ENCODE measurements around the gene STK4.
A peak's percentile ranks its signal among the peaks of the same experiment; 100 is the strongest.

The STK4 gene

DNA sequence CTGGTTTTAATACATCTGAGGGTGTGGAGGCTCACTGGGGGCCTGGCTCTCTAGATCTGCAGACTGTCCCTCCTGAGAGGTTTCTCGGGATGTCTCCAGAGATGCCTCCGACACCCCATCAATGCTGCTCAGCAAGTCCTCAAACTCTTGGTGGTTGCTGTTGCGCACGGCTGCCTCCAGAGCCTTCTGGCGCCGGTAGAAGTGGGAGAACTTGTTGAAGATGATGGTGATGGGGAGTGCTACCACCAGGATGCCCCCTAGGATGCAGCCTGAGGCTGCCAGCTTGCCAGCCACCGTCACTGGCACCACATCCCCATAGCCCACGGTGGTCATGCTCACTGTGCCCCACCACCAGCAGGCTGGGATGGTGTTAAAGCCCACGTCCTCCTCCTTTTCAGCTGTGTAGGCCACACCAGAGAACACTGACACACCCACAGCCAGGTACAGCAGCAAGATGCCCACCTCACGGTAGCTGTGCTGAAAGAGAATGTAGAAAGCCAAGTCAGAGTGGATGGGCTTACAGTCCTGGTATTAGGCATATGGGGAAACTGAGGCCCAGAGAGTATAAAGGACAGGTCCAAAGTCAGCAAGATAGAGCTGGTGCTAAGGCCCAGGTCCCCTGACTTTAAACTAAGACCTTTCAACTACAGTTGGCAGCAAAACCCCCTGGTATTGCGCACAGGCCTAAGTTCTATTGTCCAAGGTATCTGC is 128.7 kb downstream of the STK4 start:
- no peak for DNase-seq (ENCODE audit: low read depth, low spot score)
- WGBS (ENCODE audit: insufficient coverage, insufficient read length) = no CpG with 5 or more reads among the region's 11 CpGs
- no peaks in the 10 kb centered on the region for H3K27me3 ChIP-seq (ENCODE audit: control insufficient read depth, insufficient read depth, low read length)
- H3K27ac ChIP-seq (ENCODE audit: low read length) = no peak overlapping the region
- H3K4me1 ChIP-seq (ENCODE audit: control insufficient read depth, insufficient read depth, low read length) = peaks cover 2% of the 10 kb centered on the region
- no peaks in the 10 kb centered on the region for H3K36me3 ChIP-seq (ENCODE audit: control insufficient read depth, insufficient read depth, low read length)
- no peak overlapping the region for H3K4me3 ChIP-seq (ENCODE audit: low read length)
- H3K9me3 ChIP-seq (ENCODE audit: control insufficient read depth, insufficient read depth, low read length) = no peaks in the 10 kb centered on the region

DNA sequence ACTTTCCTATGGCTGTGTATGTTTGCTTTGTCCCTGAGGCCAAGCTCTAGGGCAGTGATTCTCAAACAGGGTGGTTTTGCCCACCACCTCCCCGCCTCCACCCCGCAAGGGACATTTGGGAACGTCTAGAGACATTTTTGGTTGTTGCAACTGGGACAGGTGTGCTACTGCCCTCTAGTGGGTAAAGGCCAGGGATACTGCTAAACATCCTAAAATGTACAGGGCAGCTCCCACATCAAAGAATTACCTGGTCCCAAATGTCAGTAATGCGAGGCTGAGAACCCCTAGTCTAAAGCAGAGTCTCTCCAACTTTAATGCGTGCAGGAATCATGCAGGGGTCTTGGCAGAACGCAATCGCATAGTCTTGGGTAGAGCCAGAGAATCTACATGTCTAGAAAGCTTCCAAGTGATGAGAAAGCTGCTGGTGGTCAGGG is 129.5 kb downstream of the STK4 start:
- Histone ChIP-seq H3K4me1 (ENCODE audit: control insufficient read depth, insufficient read depth, low read length) (peaks cover 2% of the 10 kb centered on the region), H3K9me3 (ENCODE audit: control insufficient read depth, insufficient read depth, low read length) (no peaks in the 10 kb centered on the region), H3K27me3 (ENCODE audit: control insufficient read depth, insufficient read depth, low read length) (no peaks in the 10 kb centered on the region), H3K4me3 (ENCODE audit: low read length) (no peak overlapping the region), H3K27ac (ENCODE audit: low read length) (no peak overlapping the region), H3K36me3 (ENCODE audit: control insufficient read depth, insufficient read depth, low read length) (no peaks in the 10 kb centered on the region)
- DNase-seq (ENCODE audit: low read depth, low spot score) = peak; percentile 76
- WGBS (ENCODE audit: insufficient coverage, insufficient read length) = no CpG with 5 or more reads among the region's 7 CpGs

DNA sequence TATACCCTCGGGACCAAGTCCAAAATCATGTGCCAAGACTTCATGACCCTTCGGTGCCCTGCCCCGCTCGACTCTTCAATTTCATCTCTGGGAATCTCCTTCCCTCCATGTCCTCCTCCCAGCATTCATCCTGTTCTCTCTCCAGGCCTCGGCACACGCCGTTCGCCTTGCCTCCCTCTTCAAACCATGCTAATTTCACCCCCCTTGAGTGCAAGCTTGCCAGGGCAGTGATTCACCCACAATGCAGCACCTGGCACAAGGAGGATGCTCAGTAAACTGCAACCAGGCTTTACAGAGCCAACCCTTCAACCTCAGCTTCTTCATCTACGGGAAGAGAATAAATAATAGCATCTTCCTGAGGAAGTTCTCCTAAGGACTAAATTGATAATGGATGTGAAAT is 130.5 kb downstream of the STK4 start:
- Histone ChIP-seq H3K27ac (ENCODE audit: low read length) (no peak overlapping the region), H3K9me3 (ENCODE audit: control insufficient read depth, insufficient read depth, low read length) (no peaks in the 10 kb centered on the region), H3K4me3 (ENCODE audit: low read length) (no peak overlapping the region), H3K4me1 (ENCODE audit: control insufficient read depth, insufficient read depth, low read length) (peaks cover 6% of the 10 kb centered on the region), H3K27me3 (ENCODE audit: control insufficient read depth, insufficient read depth, low read length) (no peaks in the 10 kb centered on the region), H3K36me3 (ENCODE audit: control insufficient read depth, insufficient read depth, low read length) (no peaks in the 10 kb centered on the region)
- WGBS (ENCODE audit: insufficient coverage, insufficient read length) = no CpG with 5 or more reads among the region's 9 CpGs
- no peak for DNase-seq (ENCODE audit: low read depth, low spot score)

- no peak for DNase-seq (ENCODE audit: low read depth, low spot score)
- Histone ChIP-seq H3K27ac (ENCODE audit: low read length) (no peak overlapping the region), H3K4me1 (ENCODE audit: control insufficient read depth, insufficient read depth, low read length) (peaks cover 6% of the 10 kb centered on the region), H3K27me3 (ENCODE audit: control insufficient read depth, insufficient read depth, low read length) (no peaks in the 10 kb centered on the region), H3K4me3 (ENCODE audit: low read length) (no peak overlapping the region), H3K36me3 (ENCODE audit: control insufficient read depth, insufficient read depth, low read length) (no peaks in the 10 kb centered on the region), H3K9me3 (ENCODE audit: control insufficient read depth, insufficient read depth, low read length) (no peaks in the 10 kb centered on the region)
- WGBS (ENCODE audit: insufficient coverage, insufficient read length) = no CpG with 5 or more reads among the region's 56 CpGs
These were observed 131.3 kb downstream of the STK4 start for GRCh38 chr20:45097485-45098102.

DNA sequence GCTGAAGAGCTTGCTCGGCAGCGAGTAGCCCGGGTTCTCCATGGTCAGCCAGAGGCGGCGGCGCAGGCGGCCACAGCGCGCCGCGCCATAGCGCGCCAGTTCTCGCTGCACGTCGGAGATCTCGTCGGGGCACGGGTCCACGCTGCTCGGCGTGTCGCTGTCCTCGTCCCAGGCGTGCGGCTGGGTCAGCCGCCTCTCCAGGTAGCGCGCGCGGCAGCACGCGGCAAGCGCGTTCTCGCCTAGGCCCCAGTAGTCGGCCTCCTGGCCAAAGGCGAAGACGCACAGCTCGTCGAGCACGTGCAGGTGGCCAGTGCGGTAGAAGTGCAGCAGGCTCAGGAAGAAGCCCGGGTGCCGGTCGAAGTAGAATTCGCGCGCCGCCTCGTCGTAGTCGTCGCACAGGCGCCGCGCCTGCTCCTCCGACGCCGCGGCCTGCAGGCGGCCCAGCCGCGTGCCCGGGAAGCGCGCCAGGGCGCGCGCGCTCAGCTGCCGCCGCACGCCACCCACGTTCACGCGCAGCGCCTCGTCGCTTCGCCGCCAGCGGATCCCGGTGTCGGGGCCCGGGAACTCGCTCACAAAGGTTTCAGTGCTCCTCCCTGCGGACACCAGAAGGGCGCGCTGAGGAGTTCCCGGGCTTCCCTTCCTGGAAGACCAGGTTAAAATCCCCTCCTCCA is 131.9 kb downstream of the STK4 start:
- H3K27ac ChIP-seq (ENCODE audit: low read length) = no peak overlapping the region
- H3K27me3 ChIP-seq (ENCODE audit: control insufficient read depth, insufficient read depth, low read length) = no peaks in the 10 kb centered on the region
- peaks cover 6% of the 10 kb centered on the region for H3K4me1 ChIP-seq (ENCODE audit: control insufficient read depth, insufficient read depth, low read length)
- WGBS (ENCODE audit: insufficient coverage, insufficient read length) = no CpG with 5 or more reads among the region's 91 CpGs
- no peak overlapping the region for H3K4me3 ChIP-seq (ENCODE audit: low read length)
- DNase-seq (ENCODE audit: low read depth, low spot score) = peak; percentile 57
- no peaks in the 10 kb centered on the region for H3K36me3 ChIP-seq (ENCODE audit: control insufficient read depth, insufficient read depth, low read length)
- H3K9me3 ChIP-seq (ENCODE audit: control insufficient read depth, insufficient read depth, low read length) = no peaks in the 10 kb centered on the region

GRCh38 chr20:45100563-45101245 is 134.4 kb downstream of the STK4 start, which contains the start of gene KCNS1:
Gene KCNS1 (minus strand): TSS chr20:45101127. CDS start chr20:45099236, 1,891 bp downstream.
- WGBS (ENCODE audit: insufficient coverage, insufficient read length) = no CpG with 5 or more reads among the region's 38 CpGs
- H3K4me3 ChIP-seq (ENCODE audit: low read length) = peak within 1 kb of the TSS; percentile 25; the same call in 1 of the 2 replicates

DNA sequence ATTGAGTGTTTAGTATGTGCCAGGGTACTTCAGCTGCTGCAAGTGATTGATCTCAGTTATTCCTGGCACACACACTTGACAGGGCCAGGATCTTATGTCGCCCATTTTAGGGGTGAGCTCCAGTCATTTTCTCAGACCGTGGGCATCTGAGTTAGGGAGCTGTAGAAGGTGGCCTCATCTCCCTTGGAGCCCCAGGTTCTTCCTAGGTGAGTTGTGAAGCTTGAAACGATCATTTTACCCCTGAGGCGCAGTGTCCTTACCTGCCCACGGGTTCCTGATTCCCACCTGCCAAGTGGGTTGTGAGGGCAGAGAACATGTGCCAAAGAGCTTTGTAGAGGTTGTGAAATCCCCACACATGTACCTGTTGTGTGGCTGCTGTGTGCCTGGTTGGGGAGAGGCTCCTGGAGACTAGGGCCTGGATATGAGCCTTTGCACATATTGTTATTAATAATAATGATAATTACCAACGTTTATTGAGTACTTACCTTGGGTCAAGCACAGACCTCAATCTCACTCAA is 135.1 kb downstream of the STK4 start:
- H3K4me1 ChIP-seq (ENCODE audit: control insufficient read depth, insufficient read depth, low read length) = peaks cover 6% of the 10 kb centered on the region
- H3K27me3 ChIP-seq (ENCODE audit: control insufficient read depth, insufficient read depth, low read length) = no peaks in the 10 kb centered on the region
- no CpG with 5 or more reads among the region's 6 CpGs for WGBS (ENCODE audit: insufficient coverage, insufficient read length)
- no peaks in the 10 kb centered on the region for H3K9me3 ChIP-seq (ENCODE audit: control insufficient read depth, insufficient read depth, low read length)
- no peaks in the 10 kb centered on the region for H3K36me3 ChIP-seq (ENCODE audit: control insufficient read depth, insufficient read depth, low read length)
- H3K27ac ChIP-seq (ENCODE audit: low read length) = no peak overlapping the region
- DNase-seq (ENCODE audit: low read depth, low spot score) = no peak
- no peak overlapping the region for H3K4me3 ChIP-seq (ENCODE audit: low read length)

More at GRCh38 chr20:45100563-45101245, 134.4 kb downstream of the STK4 start, which contains the start of gene KCNS1:
- H3K4me1 ChIP-seq (ENCODE audit: control insufficient read depth, insufficient read depth, low read length) = peaks cover 6% of the 10 kb centered on the region
- H3K27me3 ChIP-seq (ENCODE audit: control insufficient read depth, insufficient read depth, low read length) = no peaks in the 10 kb centered on the region
- no peak within 1 kb of the TSS for H3K27ac ChIP-seq (ENCODE audit: low read length)
- no peaks in the 10 kb centered on the region for H3K9me3 ChIP-seq (ENCODE audit: control insufficient read depth, insufficient read depth, low read length)
- no peaks in the 10 kb centered on the region for H3K36me3 ChIP-seq (ENCODE audit: control insufficient read depth, insufficient read depth, low read length)
- peak; percentile 33 for DNase-seq (ENCODE audit: low read depth, low spot score)

DNA sequence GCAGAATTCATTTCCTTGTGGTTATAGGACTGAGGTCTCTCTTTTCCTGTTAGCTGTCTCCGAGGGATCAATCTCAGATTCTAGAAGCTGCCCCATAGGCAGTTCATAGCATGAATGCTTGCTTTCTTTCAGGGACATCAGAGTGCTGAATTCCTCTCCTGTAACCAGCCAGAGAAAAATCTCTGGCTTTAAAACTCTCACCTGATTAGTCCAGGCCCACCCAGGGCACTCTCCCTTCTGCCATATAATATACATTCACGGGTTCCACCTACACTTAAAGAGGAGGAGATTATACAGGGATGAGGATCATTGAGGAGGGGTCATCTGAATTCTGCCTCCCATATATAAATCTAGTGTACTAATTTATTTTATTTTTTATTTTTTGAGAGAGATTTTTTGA is 136.8 kb downstream of the STK4 start:
- H3K36me3 ChIP-seq (ENCODE audit: control insufficient read depth, insufficient read depth, low read length) = no peaks in the 10 kb centered on the region
- H3K4me3 ChIP-seq (ENCODE audit: low read length) = no peak overlapping the region
- no peak overlapping the region for H3K27ac ChIP-seq (ENCODE audit: low read length)
- H3K4me1 ChIP-seq (ENCODE audit: control insufficient read depth, insufficient read depth, low read length) = peaks cover 5% of the 10 kb centered on the region
- no peak for DNase-seq (ENCODE audit: low read depth, low spot score)
- no peaks in the 10 kb centered on the region for H3K27me3 ChIP-seq (ENCODE audit: control insufficient read depth, insufficient read depth, low read length)
- no peaks in the 10 kb centered on the region for H3K9me3 ChIP-seq (ENCODE audit: control insufficient read depth, insufficient read depth, low read length)
- no CpG with 5 or more reads among the region's 2 CpGs for WGBS (ENCODE audit: insufficient coverage, insufficient read length)

DNA sequence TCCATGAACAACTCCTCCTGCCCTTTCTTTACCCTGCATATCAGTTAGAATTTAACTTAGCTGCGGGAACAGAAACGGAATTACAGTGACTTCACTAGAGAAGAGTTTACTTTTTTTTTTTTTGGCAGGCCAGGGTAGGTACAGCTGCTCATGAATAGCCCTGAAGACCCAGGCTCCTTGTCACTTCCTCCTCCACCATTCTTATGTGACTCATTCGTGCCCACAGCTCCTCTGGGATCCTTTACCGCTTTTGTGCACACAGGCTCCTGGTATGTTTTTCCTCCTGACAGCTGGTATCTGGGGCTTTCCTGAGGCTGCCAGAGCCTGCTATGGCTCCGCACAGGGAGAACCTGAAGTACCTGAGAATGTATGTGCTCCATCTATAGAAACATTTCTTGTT is 138.5 kb downstream of the STK4 start:
- H3K27me3 ChIP-seq (ENCODE audit: control insufficient read depth, insufficient read depth, low read length) = no peaks in the 10 kb centered on the region
- no peak for DNase-seq (ENCODE audit: low read depth, low spot score)
- H3K9me3 ChIP-seq (ENCODE audit: control insufficient read depth, insufficient read depth, low read length) = no peaks in the 10 kb centered on the region
- no peaks in the 10 kb centered on the region for H3K36me3 ChIP-seq (ENCODE audit: control insufficient read depth, insufficient read depth, low read length)
- no CpG with 5 or more reads among the region's 5 CpGs for WGBS (ENCODE audit: insufficient coverage, insufficient read length)
- no peak overlapping the region for H3K4me3 ChIP-seq (ENCODE audit: low read length)
- H3K4me1 ChIP-seq (ENCODE audit: control insufficient read depth, insufficient read depth, low read length) = peaks cover 3% of the 10 kb centered on the region; the same call in 1 of the 2 replicates
- H3K27ac ChIP-seq (ENCODE audit: low read length) = no peak overlapping the region

GRCh38 chr20:45105317-45105716 is 139.0 kb downstream of the STK4 start:
- WGBS (ENCODE audit: insufficient coverage, insufficient read length) = no CpG with 5 or more reads among the region's 2 CpGs
- Histone ChIP-seq H3K4me1 (ENCODE audit: control insufficient read depth, insufficient read depth, low read length) (peaks cover 3% of the 10 kb centered on the region; the same call in 1 of the 2 replicates), H3K4me3 (ENCODE audit: low read length) (no peak overlapping the region), H3K27me3 (ENCODE audit: control insufficient read depth, insufficient read depth, low read length) (no peaks in the 10 kb centered on the region), H3K27ac (ENCODE audit: low read length) (no peak overlapping the region), H3K9me3 (ENCODE audit: control insufficient read depth, insufficient read depth, low read length) (no peaks in the 10 kb centered on the region), H3K36me3 (ENCODE audit: control insufficient read depth, insufficient read depth, low read length) (no peaks in the 10 kb centered on the region)
- DNase-seq (ENCODE audit: low read depth, low spot score) = no peak

Measured in iPS DF 6.9 (cell line).